Measurements from ENCODE around the gene COL6A5.

COL6A5 gene

GRCh38 chr3:130456540-130456939, 111.1 kb downstream of the COL6A5 start:
- no peak for DNase-seq

- no peak for DNase-seq
Measured at GRCh38 chr3:130457671-130458070, 112.2 kb downstream of the COL6A5 start.

GRCh38 chr3:130459944-130460343, 114.5 kb downstream of the COL6A5 start:
- DNase-seq = no peak

- no peak for DNase-seq
Measured at GRCh38 chr3:130462089-130462488, 116.6 kb downstream of the COL6A5 start.

- no peak for DNase-seq
Measured at GRCh38 chr3:130463221-130463620, 117.7 kb downstream of the COL6A5 start.

GRCh38 chr3:130465521-130465920, 120.0 kb downstream of the COL6A5 start:
- DNase-seq = no peak

- no peak for DNase-seq
Measured at GRCh38 chr3:130468311-130468710, 122.8 kb downstream of the COL6A5 start.

GRCh38 chr3:130470126-130470525, 124.7 kb downstream of the COL6A5 start:
- no peak for DNase-seq

- no peak for DNase-seq
Measured at GRCh38 chr3:130473416-130473815, 127.9 kb downstream of the COL6A5 start.

- no peak for DNase-seq
Measured at GRCh38 chr3:130480736-130481135, 135.3 kb downstream of the COL6A5 start.

- DNase-seq = no peak
Measured at GRCh38 chr3:130488288-130488687, 142.8 kb downstream of the COL6A5 start.

GRCh38 chr3:130488769-130489450, 143.4 kb downstream of the COL6A5 start:
- DNase-seq = no peak

GRCh38 chr3:130490241-130490640, 144.8 kb downstream of the COL6A5 start:
- DNase-seq = no peak

- no peak for DNase-seq
Measured at GRCh38 chr3:130491431-130491830, 146.0 kb downstream of the COL6A5 start.

- no peak for DNase-seq
Measured at GRCh38 chr3:130504701-130505100, 159.2 kb downstream of the COL6A5 start.

- no peak for DNase-seq
Measured at GRCh38 chr3:130506031-130506430, 160.6 kb downstream of the COL6A5 start.

GRCh38 chr3:130507746-130508145, 162.3 kb downstream of the COL6A5 start:
- no peak for DNase-seq

GRCh38 chr3:130509008-130509407, 163.5 kb downstream of the COL6A5 start:
- no peak for DNase-seq

- DNase-seq = no peak
Measured at GRCh38 chr3:130514681-130515080, 169.2 kb downstream of the COL6A5 start.

- DNase-seq = no peak
Measured at GRCh38 chr3:130515755-130516154, 170.3 kb downstream of the COL6A5 start.

- DNase-seq = no peak
Measured at GRCh38 chr3:130516645-130517512, 171.4 kb downstream of the COL6A5 start, which contains the start of gene COL6A6. Gene COL6A6, plus strand, starts transcription at chr3:130517177. Its CDS starts 43,188 bp downstream, at chr3:130560365.

GRCh38 chr3:130517602-130518001, 172.1 kb downstream of the COL6A5 start:
- no peak for DNase-seq

GRCh38 chr3:130519754-130520153, 174.3 kb downstream of the COL6A5 start:
- DNase-seq = no peak

GRCh38 chr3:130522399-130522798, 176.9 kb downstream of the COL6A5 start:
- no peak for DNase-seq

Data from activated CD4-positive, alpha-beta T cell treated with anti-CD3 and anti-CD28 coated beads, Interleukin-2, Interleukin-6, amounts not matched to agents 100 ng/mL and 50 ng/mL, durations not matched to agents 16 hours and 8 hours (primary cell).